Keratinocyte (primary cell): ENCODE data around the gene KCNMA1. TPM values are rescaled to one million over a fixed set of nuclear protein-coding genes. Genes with fewer than 3 reads are reported as not detected.

Source experiments
- DNase-seq: peaks from one replicate; pipeline ENCODE4 v3.0.0-alpha.2; 2011; ENCODE audit warnings: low read depth, missing footprints, low spot score
- FAIRE-seq: peaks from 2 replicates; lab custom pipeline; 2011; peaks lifted over from hg19 to GRCh38; lab: Jason Lieb, UNC
- H2AFZ ChIP-seq: 2 replicates; pipeline ENCODE4 v1.6.0; 2012; ENCODE audit warnings: low read length, control low read depth, inconsistent platforms; ENCODE audit not compliant: control insufficient read depth
- H3K27ac ChIP-seq: 2 replicates; pipeline ENCODE4 v1.5.1; 2011; ENCODE audit warnings: low read length; ENCODE audit not compliant: control insufficient read depth, insufficient read depth
- H3K27me3 ChIP-seq: 3 replicates; pipeline ENCODE4 v1.6.0; 2011; ENCODE audit warnings: low read length; ENCODE audit not compliant: control insufficient read depth, insufficient read depth; ENCODE audit errors: extremely low read depth
- H3K36me3 ChIP-seq, 2 experiments: 2 replicates in 1 of 2; 3 replicates in 1 of 2; pipeline ENCODE4 v1.5.1; 2011; ENCODE audit warnings: low read length in 2 of 2, mild to moderate bottlenecking in 1 of 2; ENCODE audit not compliant: control insufficient read depth in 2 of 2, insufficient read depth in 2 of 2; ENCODE audit errors: extremely low read depth in 1 of 2
- H3K4me1 ChIP-seq: 3 replicates; pipeline ENCODE4 v1.5.1; 2011; ENCODE audit warnings: low read length; ENCODE audit not compliant: control insufficient read depth, insufficient read depth; ENCODE audit errors: extremely low read depth
- H3K4me2 ChIP-seq: 3 replicates; pipeline ENCODE4 v1.6.0; 2011; ENCODE audit warnings: low read depth, low read length; ENCODE audit not compliant: control insufficient read depth, insufficient read depth; ENCODE audit errors: extremely low read depth
- H3K4me3 ChIP-seq, 3 experiments: fragments of 200-600 bp in 1 of 3; sonication (generic) in 1 of 3; 2 replicates in 2 of 3; 3 replicates in 1 of 3; pipeline ENCODE4 v1.5.1; 2011 to 2016; ENCODE audit warnings: low read length in 3 of 3, mild to moderate bottlenecking in 3 of 3, control low read depth in 2 of 3, inconsistent platforms in 1 of 3, low read depth in 1 of 3, mixed read lengths in 1 of 3, mixed run types in 1 of 3, moderate library complexity in 1 of 3; ENCODE audit not compliant: control insufficient read depth in 2 of 3, insufficient read depth in 2 of 3; ENCODE audit errors: extremely low read depth in 1 of 3
- H3K79me2 ChIP-seq: 2 replicates; pipeline ENCODE4 v1.6.0; 2012; ENCODE audit warnings: low read length; ENCODE audit not compliant: control insufficient read depth, insufficient read depth
- H3K9ac ChIP-seq: 3 replicates; pipeline ENCODE4 v1.6.0; 2011; ENCODE audit warnings: low read length; ENCODE audit not compliant: control insufficient read depth, insufficient read depth; ENCODE audit errors: extremely low read depth
- H3K9me1 ChIP-seq: 3 replicates; pipeline ENCODE4 v1.6.0; 2011; ENCODE audit warnings: low read length; ENCODE audit not compliant: control insufficient read depth, insufficient read depth; ENCODE audit errors: extremely low read depth
- H3K9me3 ChIP-seq: 2 replicates; pipeline ENCODE4 v1.5.1; 2012; ENCODE audit warnings: low read depth, low read length; ENCODE audit not compliant: control insufficient read depth
- H4K20me1 ChIP-seq: 3 replicates; pipeline ENCODE4 v1.6.0; 2011; ENCODE audit warnings: low read length; ENCODE audit not compliant: control insufficient read depth, insufficient read depth; ENCODE audit errors: extremely low read depth
- EZH2 ChIP-seq: IDR thresholded peaks from one replicate; pipeline ENCODE4 v1.6.1; 2012; ENCODE audit warnings: inconsistent platforms, mild to moderate bottlenecking, low read length, moderate library complexity
- dilution Hi-C: fragments of 300-500 bp; cut with MboI; formaldehyde crosslinking; loops from one replicate; pipeline ENCODE4 v1.7.0; 2020; ENCODE audit warnings: low sequenced_read_pairs; ENCODE audit not compliant: extremely low pct_ligation_motif_present
- polyA plus RNA-seq, 5 experiments: library from polyadenylated mRNA; depleted of rRNA in 3 of 5; stranded (reverse) in 3 of 5; stranded (forward) in 1 of 5; unstranded in 1 of 5; fragments of >200 nt; gene quantifications; 1 replicate in 1 of 5; 2 replicates in 3 of 5; 3 replicates in 1 of 5; pipeline versions ENCODE4 v1.2.1 to v1.2.3, GENCODE V29; 2011 to 2012; ENCODE audit warnings: missing spikeins in 2 of 5, low read depth in 1 of 5, low replicate concordance in 1 of 5
- TF ChIP-seq, protein P1 (sequence below), 3 experiments: IDR thresholded peaks in 1 of 3; conservative IDR thresholded peaks in 1 of 3; optimal IDR thresholded peaks in 1 of 3; 2 replicates in 2 of 3; 3 replicates in 1 of 3; pipeline versions ENCODE3 to v1.5.1; 2011; ENCODE audit warnings: low read length in 3 of 3, mild to moderate bottlenecking in 3 of 3, moderate library complexity in 2 of 3, control low read depth in 1 of 3, inconsistent platforms in 1 of 3; ENCODE audit not compliant: insufficient read depth in 2 of 3; ENCODE audit errors: extremely low read depth in 1 of 3

Gene KCNMA1
- polyA plus RNA-seq, 1 donor (not counting 4 experiments of a cell fraction or from before 2014, with no cell fraction given) = 6.3 TPM

DNA sequence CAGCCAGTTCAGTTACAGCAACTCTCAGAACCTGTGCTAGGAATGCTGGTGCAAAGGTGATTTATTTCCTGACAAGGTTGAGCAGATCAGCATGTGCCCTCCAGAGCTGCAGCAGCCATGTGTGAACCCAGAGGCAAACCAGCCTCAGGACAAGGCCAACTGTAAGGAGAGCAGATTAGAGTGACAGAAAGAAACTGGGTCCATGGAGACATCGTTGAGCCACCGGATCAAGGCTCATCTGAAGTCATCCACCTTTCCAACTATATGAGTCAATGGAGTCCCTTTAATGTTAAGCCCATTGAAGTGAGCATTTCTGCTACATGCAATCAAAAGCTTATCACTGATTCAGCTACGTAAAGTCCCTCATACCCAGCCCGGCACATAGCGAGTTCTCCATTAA is 26.4 kb downstream of the KCNMA1 start:
- Histone ChIP-seq H3K4me2 (no peak overlapping the region), H3K27me3 (no peaks in the 10 kb centered on the region), H2AFZ (no peak overlapping the region), H3K4me3 (no peak overlapping the region), H3K9me1 (no peaks in the 10 kb centered on the region), H3K9me3 (no peaks in the 10 kb centered on the region), H3K79me2 (no peaks in the 10 kb centered on the region), H3K9ac (no peak overlapping the region), H3K27ac (no peak overlapping the region), H4K20me1 (no peaks in the 10 kb centered on the region), H3K36me3 (no peaks in the 10 kb centered on the region), H3K4me1 (peaks cover 21% of the 10 kb centered on the region)
- DNase-seq (no peak), FAIRE-seq (no peak)
- TF ChIP-seq, protein P1, sequence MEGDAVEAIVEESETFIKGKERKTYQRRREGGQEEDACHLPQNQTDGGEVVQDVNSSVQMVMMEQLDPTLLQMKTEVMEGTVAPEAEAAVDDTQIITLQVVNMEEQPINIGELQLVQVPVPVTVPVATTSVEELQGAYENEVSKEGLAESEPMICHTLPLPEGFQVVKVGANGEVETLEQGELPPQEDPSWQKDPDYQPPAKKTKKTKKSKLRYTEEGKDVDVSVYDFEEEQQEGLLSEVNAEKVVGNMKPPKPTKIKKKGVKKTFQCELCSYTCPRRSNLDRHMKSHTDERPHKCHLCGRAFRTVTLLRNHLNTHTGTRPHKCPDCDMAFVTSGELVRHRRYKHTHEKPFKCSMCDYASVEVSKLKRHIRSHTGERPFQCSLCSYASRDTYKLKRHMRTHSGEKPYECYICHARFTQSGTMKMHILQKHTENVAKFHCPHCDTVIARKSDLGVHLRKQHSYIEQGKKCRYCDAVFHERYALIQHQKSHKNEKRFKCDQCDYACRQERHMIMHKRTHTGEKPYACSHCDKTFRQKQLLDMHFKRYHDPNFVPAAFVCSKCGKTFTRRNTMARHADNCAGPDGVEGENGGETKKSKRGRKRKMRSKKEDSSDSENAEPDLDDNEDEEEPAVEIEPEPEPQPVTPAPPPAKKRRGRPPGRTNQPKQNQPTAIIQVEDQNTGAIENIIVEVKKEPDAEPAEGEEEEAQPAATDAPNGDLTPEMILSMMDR (optimal IDR thresholded peaks at IDR 0.05 in 1 of 3, IDR thresholded peaks at IDR 0.05 in 1 of 3, conservative IDR thresholded peaks at IDR 0.05 in 1 of 3; ENCODE audit: extremely low read depth in 1 of 3, insufficient read depth in 2 of 3, low read length in 3 of 3) = no peak
- TF ChIP-seq EZH2 = no peak
- dilution Hi-C loops = no loop called here

DNA sequence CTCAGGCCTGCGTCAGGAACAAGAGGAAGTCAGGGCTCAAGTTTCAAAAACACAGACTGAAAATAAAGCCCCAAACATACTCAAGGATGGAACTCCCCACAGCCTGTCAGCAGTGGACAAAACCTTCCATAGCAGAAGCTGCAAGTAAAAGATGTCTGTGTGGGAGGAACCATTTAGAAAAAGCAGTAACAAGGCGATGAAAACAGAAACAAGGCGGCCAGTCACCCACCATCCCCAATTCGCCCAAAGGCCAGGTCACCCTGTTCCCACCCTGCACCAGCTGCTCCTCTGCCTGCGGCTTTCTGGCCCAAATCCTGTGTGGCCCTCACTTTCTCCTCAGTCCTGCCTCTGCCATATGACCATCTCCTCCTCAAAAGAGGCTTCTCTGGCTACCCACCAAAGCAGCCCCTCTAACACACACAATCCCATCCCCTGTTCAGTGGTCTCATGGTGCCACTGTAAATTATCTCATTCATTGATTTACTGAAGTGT is 27.8 kb downstream of the KCNMA1 start:
- no peak for TF ChIP-seq EZH2
- TF ChIP-seq, protein P1 (optimal IDR thresholded peaks at IDR 0.05 in 1 of 3, IDR thresholded peaks at IDR 0.05 in 1 of 3, conservative IDR thresholded peaks at IDR 0.05 in 1 of 3; ENCODE audit: extremely low read depth in 1 of 3, insufficient read depth in 2 of 3, low read length in 3 of 3) = no peak
- no peak for DNase-seq
- H3K4me1 ChIP-seq = peaks cover 17% of the 10 kb centered on the region
- H3K4me3 ChIP-seq = no peak overlapping the region
- no peaks in the 10 kb centered on the region for H3K9me1 ChIP-seq
- H2AFZ ChIP-seq = no peak overlapping the region
- H4K20me1 ChIP-seq = no peaks in the 10 kb centered on the region
- H3K36me3 ChIP-seq = no peaks in the 10 kb centered on the region
- dilution Hi-C loops = no loop called here
- no peak overlapping the region for H3K4me2 ChIP-seq
- H3K27me3 ChIP-seq = no peaks in the 10 kb centered on the region
- H3K79me2 ChIP-seq = no peaks in the 10 kb centered on the region
- H3K27ac ChIP-seq = no peak overlapping the region
- no peak overlapping the region for H3K9ac ChIP-seq
- FAIRE-seq = no peak
- no peaks in the 10 kb centered on the region for H3K9me3 ChIP-seq
